RPMI7951 (cell line): ENCODE data around the gene CDKN1A. TPM values are rescaled to one million over a fixed set of nuclear protein-coding genes. Genes with fewer than 3 reads are reported as not detected.
"Not testable (repeated sequence)": the region's sequence is repeated elsewhere in the genome, so short reads cannot be mapped to it uniquely, and the experiment has no call there.

Source experiments
- DNase-seq: peaks from one replicate; pipeline ENCODE4 v3.0.0-alpha.2; 2012; ENCODE audit warnings: low read depth
- total RNA-seq: library from RNA; depleted of rRNA; stranded (reverse); fragments of >200 nt; shearing (Covaris generic); gene quantifications from 2 replicates; pipeline ENCODE4 v1.2.3, GENCODE V29; 2014

The CDKN1A gene
- total RNA-seq, 1 experiment from 2014 or later, result 18.0 TPM

DNA sequence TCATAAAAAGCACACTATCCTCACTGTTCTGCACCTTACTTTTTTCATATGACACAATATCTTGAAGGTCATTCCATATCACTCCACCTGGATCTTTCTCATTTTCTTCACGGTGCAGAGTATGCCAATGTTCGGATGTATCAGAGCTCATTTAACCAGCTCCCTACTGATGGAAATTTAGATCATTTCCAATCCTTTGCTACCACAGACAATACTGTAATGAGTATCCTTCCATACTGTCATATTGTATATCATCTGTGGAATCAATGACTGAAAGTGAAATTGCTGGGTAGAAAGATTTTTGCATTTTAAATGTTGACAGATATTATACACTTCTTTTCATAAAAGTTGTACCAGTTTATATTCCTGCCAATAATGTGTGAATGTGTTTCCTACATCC, 16.9 kb downstream of the CDKN1A start:
- no peak for DNase-seq

DNA sequence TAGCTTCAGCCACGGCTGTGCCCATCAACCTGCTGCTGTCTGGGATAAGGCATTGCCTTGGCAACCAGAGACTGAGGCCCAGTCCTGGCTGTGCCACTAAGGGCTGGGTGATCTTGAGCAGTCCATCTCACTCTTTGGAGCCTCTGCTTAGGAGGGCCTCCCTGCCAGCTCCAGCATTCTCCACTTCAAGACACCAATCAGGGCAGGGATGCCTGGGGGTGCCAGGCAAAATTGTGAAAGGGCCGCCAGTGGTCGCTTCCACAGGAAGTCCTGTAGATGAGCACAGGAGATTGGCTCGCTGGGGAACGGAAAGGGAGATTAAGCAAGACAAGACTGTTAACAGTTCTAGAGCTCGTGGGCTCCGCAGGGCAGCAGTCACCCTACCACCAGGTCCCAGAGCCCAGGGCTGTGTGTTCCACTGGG, 19.0 kb downstream of the CDKN1A start, which contains the start of gene RAB44:
Gene RAB44 (plus strand): TSS at position 346 of the 423 bp plus-strand sequence. CDS start 6,410 bp downstream, outside the sequence.
- no peak for DNase-seq

DNA sequence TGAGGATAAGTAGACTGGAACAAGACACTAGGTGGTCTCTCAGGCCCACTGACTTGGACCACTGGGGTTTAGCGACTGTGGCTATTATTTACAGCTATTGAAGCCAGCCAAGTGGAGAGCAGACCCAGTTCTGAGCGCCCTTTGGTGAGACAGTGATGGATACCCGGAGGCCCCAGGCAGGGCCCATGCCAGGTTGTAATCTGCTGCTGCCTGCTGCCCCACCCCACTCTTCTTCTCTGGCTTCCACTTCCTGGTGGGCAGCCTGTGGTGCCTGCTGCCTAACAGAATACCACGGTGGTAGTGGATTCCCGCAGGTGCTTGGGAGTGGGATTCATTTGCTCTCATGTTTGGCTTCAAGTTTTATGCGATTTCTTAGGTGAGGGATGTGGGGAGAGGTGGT, 19.7 kb downstream of the CDKN1A start:
- no peak for DNase-seq

DNA sequence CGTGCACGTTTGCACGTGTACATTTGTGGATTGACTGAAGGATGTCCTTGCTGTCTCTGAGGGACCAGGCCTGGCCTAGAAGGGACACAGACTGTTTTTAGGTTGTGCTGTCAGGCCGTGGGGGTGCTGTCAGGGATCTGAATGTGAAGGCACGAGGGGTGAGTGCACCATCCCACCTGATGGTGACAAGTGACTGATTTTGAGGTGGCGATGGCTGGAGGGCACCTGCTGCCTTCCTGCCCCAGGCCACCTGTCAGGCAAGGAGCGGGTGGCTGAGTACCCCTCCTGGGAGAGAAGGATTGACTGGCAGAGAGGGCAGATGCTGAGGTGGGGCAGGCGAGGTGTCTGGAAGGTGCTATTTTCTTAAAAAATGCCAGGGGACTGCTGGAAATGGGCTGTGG, 20.4 kb downstream of the CDKN1A start:
- no peak for DNase-seq

DNA sequence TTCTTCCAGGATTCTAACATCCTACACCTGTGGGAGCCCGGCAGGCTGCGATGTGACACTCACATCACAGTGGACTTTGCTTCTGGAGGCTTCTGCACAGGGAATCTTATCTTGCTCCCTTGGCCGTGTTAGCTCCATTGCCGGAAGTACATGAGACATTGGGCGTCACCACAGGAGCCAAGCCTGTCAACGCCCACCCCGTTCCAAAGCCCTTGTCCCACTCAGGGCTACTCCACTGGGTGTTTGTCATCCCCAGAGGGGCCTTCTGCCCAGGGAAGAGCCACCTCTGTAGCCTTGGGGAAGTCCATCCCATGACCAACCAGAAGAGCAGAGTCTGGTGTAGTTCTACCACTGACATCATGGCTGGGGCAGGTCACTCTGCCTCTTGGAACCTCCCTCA, 20.8 kb downstream of the CDKN1A start:
- no peak for DNase-seq

DNA sequence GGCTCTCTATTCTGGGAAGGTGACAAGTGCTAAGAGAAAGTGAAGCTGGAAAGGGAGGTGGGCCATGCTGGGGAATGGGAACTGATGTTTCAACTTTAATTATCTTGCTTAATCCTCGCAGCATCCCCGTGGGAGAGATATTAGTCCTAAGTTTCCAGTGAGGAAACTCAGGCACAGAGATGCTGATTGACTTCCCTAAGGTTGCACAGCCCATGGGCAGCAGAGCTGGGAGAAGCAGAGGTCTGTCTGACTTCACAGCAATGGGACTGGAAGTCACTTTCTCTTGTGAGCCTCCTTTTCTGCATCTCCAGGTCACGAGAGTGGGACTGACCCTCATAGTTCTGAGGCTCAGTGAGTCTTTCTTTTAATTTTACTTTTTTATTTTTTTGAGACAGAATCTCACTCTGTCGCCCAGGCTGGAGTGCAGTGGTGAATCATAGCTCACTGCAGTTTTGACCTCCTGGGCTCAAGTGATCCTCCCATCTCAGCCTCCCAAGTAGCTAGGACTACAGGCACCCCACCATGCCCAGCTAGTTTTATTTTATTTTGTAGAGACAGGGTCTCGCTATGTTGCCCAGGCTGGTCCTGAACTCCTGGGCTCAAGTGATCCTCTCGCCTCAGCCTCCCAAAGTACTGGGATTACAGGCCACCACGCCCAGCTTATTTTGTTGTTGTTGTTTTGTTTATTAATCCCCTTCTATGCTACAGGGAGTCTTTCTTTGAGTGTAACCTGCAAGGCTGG, 21.7 kb downstream of the CDKN1A start:
- DNase-seq, result no peak

DNA sequence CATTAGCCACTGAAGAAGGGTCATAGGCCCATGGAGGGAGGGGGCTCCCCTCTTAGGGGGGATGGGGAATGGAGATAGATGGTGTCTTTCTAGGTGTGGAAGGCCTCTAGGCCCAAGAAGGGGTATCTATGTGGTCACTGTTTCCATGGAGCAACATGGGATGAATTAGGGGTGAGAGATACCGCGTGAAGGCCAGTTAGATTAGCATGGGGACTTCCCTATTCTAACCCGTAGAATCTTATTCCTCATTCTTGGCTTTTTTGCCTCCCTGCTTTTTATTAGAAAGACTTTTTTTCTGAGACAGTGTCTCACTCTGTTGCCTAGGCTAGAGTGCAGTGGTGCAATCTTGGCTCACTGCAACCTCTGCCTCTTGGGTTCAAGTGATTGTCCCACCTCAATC, 22.3 kb downstream of the CDKN1A start:
- no peak for DNase-seq

DNA sequence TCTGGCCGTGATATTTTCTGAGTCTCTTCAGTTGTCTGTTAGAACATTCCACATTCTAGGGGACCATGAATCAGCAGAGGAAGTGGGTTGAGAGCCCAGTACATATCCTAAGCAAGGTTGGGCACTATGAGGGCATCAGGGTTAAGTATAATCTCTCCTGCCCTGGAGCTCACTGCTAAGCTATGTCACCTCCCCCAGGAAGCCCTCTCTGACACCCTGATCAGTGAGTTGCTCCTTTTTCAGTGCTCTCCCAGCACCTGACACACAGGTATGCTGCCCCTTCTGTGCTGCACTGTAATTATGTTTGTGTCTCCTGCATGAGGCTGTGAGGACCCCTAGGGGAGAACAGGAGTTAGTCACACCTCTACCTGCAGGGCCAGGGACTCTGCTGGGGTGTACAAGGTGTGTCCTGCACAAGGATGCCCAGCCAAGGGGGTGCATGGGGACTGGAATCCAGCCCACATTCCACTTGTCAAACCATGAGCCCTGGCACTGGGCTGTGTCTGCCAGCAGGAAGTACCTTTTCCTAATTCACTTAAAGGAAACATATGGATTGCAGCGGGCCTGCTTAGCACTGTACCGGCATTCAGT, 23.0 kb downstream of the CDKN1A start:
- no peak for DNase-seq

DNA sequence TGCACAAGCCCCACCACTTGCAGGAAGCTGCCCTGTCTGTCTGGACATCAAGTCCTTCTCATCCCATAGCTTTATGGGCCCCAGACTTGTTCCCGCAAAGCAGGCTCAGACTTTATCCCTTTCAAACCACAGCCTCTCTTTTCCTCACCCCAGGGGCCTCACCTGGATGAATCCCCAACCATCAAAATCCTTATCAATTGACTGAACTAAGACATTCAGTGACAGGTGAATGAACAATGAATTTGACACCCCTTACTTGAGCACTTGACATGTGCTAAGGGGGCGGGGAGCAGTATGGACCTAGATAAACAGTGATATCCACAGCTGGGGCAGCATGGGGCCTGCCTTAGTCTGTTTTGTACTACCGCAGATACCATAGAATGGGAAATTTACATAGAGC, 24.1 kb downstream of the CDKN1A start:
- no peak for DNase-seq

DNA sequence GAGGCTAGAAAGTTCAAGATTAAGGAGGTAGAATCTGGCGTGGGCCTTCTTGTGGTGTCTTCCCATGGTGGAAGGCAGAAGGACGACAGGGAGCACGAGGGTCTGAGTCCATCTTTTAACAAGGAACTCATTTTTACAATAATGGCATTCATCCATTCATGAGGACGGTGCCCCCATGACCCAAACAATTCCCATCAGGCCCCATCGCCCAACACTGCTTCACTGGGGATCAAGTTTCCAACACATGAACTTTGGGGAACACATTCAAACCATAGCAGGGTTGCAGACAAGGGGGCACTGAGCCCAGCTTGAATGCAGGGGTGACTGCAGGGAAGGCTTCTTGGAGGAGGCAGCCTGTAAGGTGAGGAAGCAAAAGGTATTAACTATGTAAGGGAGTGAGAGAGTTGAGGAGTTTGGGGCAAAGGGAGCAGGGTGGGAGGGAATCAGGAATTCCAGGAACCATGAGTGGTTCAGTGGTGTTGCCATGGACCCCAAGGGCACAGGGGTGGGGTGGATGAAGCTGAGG, 24.6 kb downstream of the CDKN1A start:
- no peak for DNase-seq

DNA sequence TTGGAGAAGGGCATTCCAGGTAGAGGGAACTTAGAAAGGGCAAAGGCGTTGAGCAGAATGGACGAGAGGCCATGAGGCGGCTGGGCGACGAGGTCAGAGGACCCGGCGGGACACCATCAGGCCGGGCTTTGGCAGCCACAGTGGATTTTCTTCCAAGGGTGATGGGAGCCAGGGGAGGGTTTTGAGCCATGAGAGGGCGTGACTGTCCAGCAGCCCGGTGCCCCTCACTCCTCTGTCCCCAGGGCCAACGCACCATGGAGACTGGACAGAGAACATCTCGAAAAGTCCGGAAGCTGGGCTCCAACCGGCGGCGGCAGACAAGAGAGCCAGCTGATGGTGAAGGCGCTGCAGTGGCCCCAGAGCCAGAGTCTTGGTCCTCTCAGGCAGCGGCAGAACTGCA, 25.5 kb downstream of the CDKN1A start:
- DNase-seq, result no peak

DNA sequence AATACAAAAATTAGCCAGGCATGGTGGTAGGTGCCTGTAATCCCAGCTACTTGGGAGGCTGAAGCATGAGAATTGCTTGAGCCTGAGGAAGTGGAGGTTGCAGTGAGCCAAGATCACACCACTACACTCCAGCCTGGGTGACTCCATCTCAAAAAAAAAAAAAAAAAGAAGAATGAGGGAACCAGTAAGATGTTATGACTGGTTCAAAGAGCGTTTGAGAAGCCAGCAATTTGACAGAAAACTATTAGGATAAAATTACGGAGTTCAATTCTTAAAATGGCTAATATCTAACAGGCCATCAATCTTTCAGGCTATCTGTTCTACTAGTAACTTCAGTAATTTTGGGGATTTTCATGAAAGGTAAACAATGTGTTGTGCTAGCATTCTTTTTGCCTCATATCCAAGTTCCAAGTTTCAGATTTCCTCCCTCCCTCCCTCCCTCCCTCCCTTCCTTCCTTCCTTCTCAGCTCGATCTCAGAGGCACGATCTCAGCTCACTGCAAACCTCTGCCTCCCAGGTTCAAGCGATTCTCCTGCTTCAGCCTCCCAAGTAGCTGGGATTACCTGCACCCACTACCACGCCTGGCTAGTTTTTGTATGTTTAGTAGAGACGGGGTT, 26.6 kb downstream of the CDKN1A start:
- not testable (repeated sequence) for DNase-seq

DNA sequence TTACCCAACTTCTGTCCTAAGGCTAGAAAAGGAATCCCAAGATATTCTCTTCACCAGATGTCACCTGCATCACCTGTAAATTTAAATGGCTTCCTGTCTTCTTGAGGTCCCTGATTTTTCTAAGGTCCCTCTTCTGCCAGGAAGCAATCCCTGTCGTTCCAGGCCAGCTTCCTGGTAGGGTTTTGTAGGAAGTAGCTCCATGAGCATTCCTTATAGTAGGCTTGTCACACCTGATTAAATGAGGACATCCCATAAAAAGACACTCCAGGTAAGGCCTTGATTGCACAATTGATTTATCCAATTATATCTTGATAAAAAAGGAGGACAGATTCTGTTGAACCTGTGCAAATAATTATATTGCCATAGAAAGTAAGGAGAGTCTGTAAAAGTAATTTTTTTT, 27.8 kb downstream of the CDKN1A start:
- DNase-seq, result no peak

DNA sequence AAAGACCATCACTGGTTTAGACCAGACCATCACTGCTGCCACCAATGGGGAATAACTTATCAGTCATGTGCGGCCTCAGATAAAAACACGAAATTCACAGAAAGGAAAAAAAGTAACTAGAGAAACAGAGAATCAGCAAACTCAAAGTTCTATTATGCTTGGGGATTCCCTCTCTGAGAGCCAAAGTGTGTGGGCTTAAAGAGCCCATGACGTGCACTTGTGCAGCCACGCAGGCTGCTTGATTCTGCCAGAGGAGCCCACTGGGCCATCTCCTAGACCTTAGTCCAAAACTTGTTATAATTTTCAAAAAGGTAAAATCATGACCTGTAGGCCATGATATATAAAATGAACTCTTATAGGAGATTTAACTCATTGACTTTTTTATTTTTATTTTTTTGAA, 34.3 kb downstream of the CDKN1A start:
- DNase-seq, result no peak

DNA sequence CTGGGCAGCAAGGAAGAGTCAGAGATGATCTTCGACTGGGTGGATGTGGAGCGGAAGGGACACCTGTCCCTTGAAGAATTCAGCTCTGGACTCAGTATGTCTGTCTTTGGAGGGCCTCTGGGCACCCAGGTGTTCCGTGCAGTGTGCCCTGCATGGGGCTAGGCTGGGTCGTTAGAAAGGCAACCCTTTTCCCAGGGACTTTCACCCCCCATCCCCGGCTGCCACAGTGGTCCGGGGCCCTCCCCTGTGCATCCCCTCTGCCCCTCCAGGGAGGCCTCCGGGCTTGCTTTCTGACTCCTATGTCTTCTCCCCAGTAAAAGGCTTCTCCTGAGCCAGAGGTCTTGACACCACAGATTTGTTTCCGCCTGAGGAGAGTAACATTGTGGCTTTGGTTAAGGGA, 35.3 kb downstream of the CDKN1A start:
- no peak for DNase-seq

DNA sequence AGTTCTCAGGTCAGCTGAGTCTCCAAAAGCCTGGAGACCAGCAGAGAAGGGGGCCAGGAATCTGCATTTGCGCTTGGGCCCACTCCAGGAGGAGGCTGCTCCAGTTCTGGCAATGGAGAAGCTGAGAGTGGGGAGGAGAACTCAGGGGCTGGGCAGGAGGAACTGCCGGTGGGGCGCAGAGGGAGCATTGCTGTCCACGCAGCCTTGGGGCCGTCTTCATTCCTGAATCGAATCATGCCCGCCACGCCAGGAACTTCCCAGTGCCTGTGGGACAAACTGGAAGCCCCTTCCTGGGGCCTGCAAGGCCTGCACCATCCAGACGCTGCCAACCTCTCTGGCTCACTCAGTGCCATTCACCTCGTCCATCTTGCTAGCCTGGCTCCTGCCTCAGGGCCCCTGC, 36.0 kb downstream of the CDKN1A start:
- no peak for DNase-seq

DNA sequence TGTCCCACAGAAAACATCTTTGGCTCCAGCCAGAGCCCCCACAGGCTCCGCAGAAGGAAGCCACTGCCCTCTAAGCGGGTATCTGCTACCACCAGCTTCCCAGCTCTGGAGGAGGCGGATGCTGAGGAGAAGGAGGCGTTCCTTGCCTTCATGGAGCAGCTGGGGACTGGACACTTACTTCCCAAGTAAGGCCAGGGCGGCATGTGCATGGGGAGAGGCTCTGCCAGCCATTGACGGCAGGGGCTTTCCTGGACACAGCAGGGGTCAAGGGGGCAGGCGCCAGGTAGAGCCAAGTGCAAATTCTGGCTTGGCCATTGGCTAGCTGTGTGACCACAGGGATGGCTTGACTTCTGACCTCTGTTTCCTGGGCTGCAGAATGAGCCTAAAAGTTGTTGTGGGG, 37.0 kb downstream of the CDKN1A start:
- no peak for DNase-seq

DNA sequence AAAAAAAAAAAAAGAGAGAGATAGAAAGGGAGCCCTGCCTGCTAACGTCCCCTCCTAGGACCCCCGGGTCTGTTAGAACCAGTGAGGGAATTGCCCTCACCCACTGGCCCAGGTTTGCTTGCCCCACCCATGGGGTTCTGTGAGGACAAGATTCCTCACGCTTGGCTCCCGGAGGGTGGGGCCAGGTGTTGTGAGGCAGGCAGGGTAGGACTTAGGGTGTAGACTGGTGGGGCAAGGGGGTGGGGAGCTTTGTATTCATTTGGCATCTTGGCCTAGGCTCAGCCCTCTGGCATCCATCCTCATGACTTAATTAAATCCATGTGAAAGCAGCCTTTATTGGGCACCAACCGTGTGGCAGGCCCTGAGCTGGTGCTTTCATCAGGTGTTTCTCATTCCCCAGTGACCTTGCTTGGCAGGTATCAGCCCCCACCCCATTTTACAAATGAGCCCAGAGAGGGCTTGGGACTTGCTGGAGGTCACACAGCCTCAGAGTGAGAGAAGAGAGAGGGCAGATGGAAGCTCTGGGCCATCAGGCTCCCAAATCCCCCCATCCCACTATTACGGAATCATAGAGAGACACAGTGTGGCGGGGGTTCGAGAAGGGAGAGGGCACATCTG, 38.1 kb downstream of the CDKN1A start:
- DNase-seq, result no peak

DNA sequence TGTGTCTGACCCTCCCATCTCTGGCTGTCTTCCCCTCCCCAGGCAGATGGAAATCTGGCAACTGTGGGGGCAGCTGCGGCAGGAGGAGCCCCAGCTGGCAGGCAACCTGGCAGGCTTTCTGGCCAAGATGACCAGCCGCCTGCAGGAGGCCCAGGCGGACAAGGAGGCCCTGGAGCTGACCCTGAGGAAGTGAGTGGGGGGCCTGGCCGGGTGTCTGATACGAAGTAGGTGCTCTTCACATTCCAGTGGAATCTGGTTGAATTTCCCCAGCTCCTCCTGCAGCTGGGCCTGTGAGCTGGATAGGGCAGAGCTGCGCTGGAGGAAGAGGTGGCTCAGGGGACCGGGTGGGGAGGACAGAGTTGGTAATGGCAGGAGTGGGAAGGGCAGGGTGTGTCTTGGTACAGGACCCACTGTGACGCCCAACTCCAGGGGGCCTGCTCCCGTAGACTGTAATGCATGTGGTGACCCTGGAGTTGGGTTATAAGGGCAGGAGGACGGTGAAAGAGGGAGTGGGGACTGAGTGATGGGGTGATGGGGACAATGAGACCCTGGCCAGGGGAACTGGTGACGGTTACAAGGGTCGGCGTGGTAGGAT, 38.8 kb downstream of the CDKN1A start:
- no peak for DNase-seq

DNA sequence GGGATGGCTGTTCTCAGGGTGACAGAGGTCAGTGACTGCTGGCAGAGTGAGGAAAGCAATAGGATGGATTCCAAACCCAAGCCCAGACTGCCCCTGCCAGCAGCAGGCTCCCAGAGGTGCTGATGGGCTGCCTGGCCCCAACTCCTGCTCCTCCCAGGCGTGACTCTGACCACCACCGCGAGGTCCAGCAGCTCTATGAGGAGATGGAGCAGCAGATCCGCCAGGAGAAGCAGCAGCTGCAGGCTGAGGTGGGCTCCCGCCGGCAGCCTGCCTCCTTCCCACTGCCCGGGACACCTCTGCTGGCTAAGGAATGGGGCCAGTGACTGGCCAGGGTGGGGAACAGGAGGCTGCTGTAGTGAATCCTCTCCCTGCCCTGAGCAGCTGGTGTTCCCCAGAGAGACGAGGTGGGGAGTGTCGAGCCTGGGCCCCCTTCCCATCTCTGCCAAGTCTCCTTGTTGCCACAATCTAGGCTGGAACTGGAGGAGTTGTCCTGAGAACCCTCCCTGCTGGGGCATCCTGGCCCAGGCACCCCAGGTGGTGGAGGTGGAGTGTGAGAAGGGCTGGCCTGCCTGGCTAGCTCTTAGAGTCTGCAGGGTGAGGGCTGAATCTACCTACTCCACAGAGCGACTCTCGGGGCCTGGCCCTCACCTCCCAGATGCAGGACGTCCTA, 39.5 kb downstream of the CDKN1A start:
- no peak for DNase-seq

DNA sequence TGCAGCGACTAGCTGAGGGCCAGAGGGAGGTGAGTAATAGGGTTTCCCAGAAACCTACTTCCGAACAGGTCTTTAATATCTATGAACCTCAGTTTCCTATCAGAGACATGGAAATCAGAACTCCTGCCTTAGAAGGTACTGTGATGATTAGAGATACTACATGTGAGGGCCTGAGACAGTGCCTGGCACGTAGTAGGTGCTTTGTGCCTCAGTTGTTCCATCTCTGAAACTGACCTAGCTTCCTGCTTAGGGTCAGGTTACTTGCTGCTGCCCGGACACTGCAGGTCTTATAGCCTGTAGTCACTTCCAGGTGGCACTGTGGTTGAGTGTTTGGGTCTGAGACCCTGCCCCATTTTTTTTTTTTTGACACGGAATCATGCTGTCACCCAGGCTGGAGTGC, 40.0 kb downstream of the CDKN1A start:
- DNase-seq, result no peak

DNA sequence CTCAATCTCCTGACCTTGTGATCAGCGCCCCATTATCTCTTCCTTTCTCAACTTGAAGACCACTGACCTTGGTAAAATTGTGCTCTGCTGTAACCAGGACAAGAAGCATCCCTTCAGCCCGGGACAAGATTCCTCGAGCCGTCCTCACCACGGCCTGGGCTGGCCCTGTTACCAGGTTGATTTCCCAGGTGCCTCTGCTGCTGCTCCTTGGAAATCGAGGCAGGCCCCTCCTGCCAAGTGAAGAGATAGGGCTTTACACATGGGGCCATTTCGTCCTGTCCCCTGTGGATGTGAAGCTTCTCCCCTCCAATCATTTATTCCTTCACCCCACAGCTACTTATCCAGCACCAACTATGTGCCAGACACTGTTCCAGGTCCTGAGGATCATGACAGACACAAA, 40.6 kb downstream of the CDKN1A start:
- DNase-seq, result no peak
